OCI-LY1 (cell line): ENCODE results near the gene RTP5.

Experiments
- CTCF ChIP-seq: fragments of 200-600 bp; sonication (generic), shearing (Covaris generic); IDR thresholded peaks from 2 replicates; pipeline ENCODE4 v1.5.1; 2017; ENCODE audit warnings: mild to moderate bottlenecking, antibody characterized with exemption, low read length, moderate library complexity, mixed read lengths
- EZH2 ChIP-seq: fragments of 200-600 bp; sonication (generic), shearing (Covaris generic); IDR thresholded peaks from 2 replicates; pipeline ENCODE4 v1.8.0; 2017; ENCODE audit warnings: borderline replicate concordance, mixed run types, mild to moderate bottlenecking, antibody characterized with exemption, low read length, moderate library complexity, mixed read lengths

DNA sequence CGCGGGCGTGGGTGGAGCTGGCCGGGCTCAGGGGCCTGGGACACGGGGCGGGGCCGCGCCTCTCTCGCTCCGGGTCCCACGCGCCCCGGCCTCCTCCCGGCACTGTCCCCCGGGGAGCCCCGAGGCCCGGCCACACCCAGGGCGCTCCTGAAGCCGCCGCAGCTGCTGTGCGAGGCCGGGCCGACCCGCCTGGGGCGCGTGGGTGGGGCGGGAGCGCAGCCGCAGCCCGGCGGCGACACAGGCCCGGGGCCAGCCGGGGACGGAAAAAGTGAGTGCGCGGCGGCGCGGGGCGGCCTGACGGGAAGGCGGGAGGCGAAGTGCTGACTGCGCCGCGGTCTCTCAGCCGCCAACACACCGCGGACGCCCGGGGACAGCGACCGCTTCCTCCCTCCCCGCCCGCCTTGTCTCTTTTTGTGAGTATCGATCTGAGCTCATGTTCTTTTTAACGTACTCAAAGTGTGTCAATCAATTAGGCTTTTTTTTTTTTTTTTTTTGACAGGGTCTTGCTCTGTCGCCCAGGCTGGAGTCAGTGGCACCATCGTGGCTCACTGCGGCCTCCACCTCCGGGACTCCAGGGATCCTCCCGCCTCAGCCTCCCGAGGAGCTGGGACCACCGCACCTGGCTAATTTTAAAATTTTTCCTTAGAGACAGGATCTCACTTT lies 25.3 kb upstream of the RTP5 start:
- no peak for TF ChIP-seq CTCF
- TF ChIP-seq EZH2: no peak
